Astrocyte (in vitro differentiated cells and primary cell): ENCODE results near the gene CLDN6. TPM values are rescaled to one million over a fixed set of nuclear protein-coding genes. Genes with fewer than 3 reads are reported as not detected.

Source experiments
- total RNA-seq: library from RNA; stranded (reverse); gene quantifications from 2 replicates; pipeline ENCODE4 v1.2.1, GENCODE V29; 2021

CLDN6 gene
- total RNA-seq, 1 donor from 2014 or later: 584 TPM

Other genes starting within 250 kb of the CLDN6 start
- gene ELOB, start 240.9 kb downstream of the CLDN6 start, total RNA-seq: 323 TPM in 2 replicates
- gene PRSS33, start 230.6 kb downstream of the CLDN6 start, total RNA-seq: not detected in 2 replicates
- gene PRSS41, start 219.7 kb downstream of the CLDN6 start, total RNA-seq: not detected in 2 replicates
- gene PRSS21, start 200.9 kb downstream of the CLDN6 start, total RNA-seq: not detected in 2 replicates
- not detected in 2 replicates for gene ZG16B, start 187.9 kb downstream of the CLDN6 start, total RNA-seq
- gene PRSS22, start 160.0 kb downstream of the CLDN6 start, total RNA-seq: 0.58 and 1.5 TPM in 2 replicates
- 36.5 and 40.7 TPM in 2 replicates for gene FLYWCH2, start 135.0 kb downstream of the CLDN6 start, total RNA-seq
- gene FLYWCH1, start 106.3 kb downstream of the CLDN6 start, total RNA-seq: 53.4 and 58.9 TPM in 2 replicates
- 7.5 and 8.0 TPM in 2 replicates for gene KREMEN2, start 53.9 kb downstream of the CLDN6 start, total RNA-seq
- gene PAQR4, start 48.8 kb downstream of the CLDN6 start, total RNA-seq: 4.8 and 5.4 TPM in 2 replicates
- gene PKMYT1, start 37.7 kb downstream of the CLDN6 start, total RNA-seq: 3.9 TPM in 2 replicates
- 0.14 and 0.48 TPM in 2 replicates for gene CLDN9, start 5.3 kb downstream of the CLDN6 start, total RNA-seq
- gene TNFRSF12A, start 2.2 kb upstream of the CLDN6 start, total RNA-seq: 262 and 275 TPM in 2 replicates
- gene HCFC1R1, start 5.8 kb upstream of the CLDN6 start, total RNA-seq: 47.0 and 71.6 TPM in 2 replicates
- 17.4 and 22.3 TPM in 2 replicates for gene THOC6, start 5.9 kb upstream of the CLDN6 start, total RNA-seq
- 0.16 TPM in 1 of 2 replicates, not detected in the other for gene BICDL2, start 18.8 kb upstream of the CLDN6 start, total RNA-seq
- gene MMP25, start 28.4 kb upstream of the CLDN6 start, total RNA-seq: 0.89 and 1.3 TPM in 2 replicates
- gene IL32, start 47.5 kb upstream of the CLDN6 start, total RNA-seq: 27.8 and 43.8 TPM in 2 replicates
- 0.22 and 0.25 TPM in 2 replicates for gene ZSCAN10, start 81.1 kb upstream of the CLDN6 start, total RNA-seq
- gene ZNF205, start 94.4 kb upstream of the CLDN6 start, total RNA-seq: 13.2 and 15.4 TPM in 2 replicates
- gene ZNF213, start 116.8 kb upstream of the CLDN6 start, total RNA-seq: 11.3 and 12.0 TPM in 2 replicates
- gene OR1F1, start 170.0 kb upstream of the CLDN6 start, total RNA-seq: 0.32 TPM in 1 of 2 replicates, not detected in the other
- 8.6 and 9.2 TPM in 2 replicates for gene ZNF200, start 217.0 kb upstream of the CLDN6 start, total RNA-seq
- gene MEFV, start 238.4 kb upstream of the CLDN6 start, total RNA-seq: not detected in 2 replicates